Uterus (tissue), 4 donors: ENCODE measurements around the gene RNF130. TPM values are rescaled to one million over a fixed set of nuclear protein-coding genes. Genes with fewer than 3 reads are reported as not detected.

Source experiments
- DNase-seq, 2 donors: peaks; one replicate each; pipeline ENCODE4 v3.0.0-alpha.2; 2019 to 2020
- H3K27ac ChIP-seq, 2 donors: fragments of 200-600 bp; sonication (generic); 1 replicate in 1 of 2; 2 replicates in 1 of 2; pipeline ENCODE4 v1.5.1; 2016 to 2018
- H3K27me3 ChIP-seq, 2 donors: fragments of 200-600 bp; sonication (generic); one replicate each; pipeline ENCODE4 v1.5.1; 2018 to 2019; ENCODE audit warnings: control low read depth in 1 of 2
- H3K36me3 ChIP-seq, 2 donors: fragments of 200-600 bp; sonication (generic); one replicate each; pipeline ENCODE4 v1.5.1; 2019; ENCODE audit warnings: control low read depth in 1 of 2
- H3K4me1 ChIP-seq, 2 donors: fragments of 200-600 bp; sonication (generic); one replicate each; pipeline ENCODE4 v1.5.1; 2018 to 2019; ENCODE audit warnings: control low read depth in 1 of 2
- H3K4me3 ChIP-seq, 2 donors: fragments of 200-600 bp; sonication (generic); 1 replicate in 1 of 2; 2 replicates in 1 of 2; pipeline ENCODE4 v1.5.1; 2018 to 2019; ENCODE audit warnings: mild to moderate bottlenecking in 1 of 2
- H3K9me3 ChIP-seq, 2 donors: fragments of 200-600 bp; sonication (generic); one replicate each; pipeline ENCODE4 v1.5.1; 2019; ENCODE audit warnings: control low read depth in 1 of 2
- POLR2A ChIP-seq, 2 donors: fragments of 450-650 bp; IDR thresholded peaks; one replicate each; pipeline ENCODE4 v1.6.1; 2016; ENCODE audit warnings: antibody characterized with exemption in 2 of 2, mild to moderate bottlenecking in 1 of 2, moderate library complexity in 1 of 2
- intact Hi-C: fragments of 100-400 bp; cut with DNase I; formaldehyde crosslinking; loops from one replicate; pipeline ENCODE4 v1.15.1; 2023; ENCODE audit warnings: low total_unique reads
- microRNA counts, 2 donors: library from miRNA; unstranded; fragments of <30 nt; microRNA quantifications; one replicate each; lab custom pipeline; 2016 to 2017
- microRNA-seq: library from miRNA; unstranded; fragments of <30 nt; microRNA quantifications from one replicate; pipeline ENCODE4, GENCODE V29; 2016; ENCODE audit warnings: borderline microRNAs expressed, borderline replicate concordance
- small RNA-seq: library from RNA; depleted of rRNA; stranded (forward); fragments of <200 nt; gene quantifications from one replicate; pipeline ENCODE3, GENCODE V24; 2016
- total RNA-seq, 4 donors: library from RNA; depleted of rRNA in 3 of 4; stranded (reverse); fragments of >200 nt in 3 of 4; gene quantifications; one replicate each; pipeline versions ENCODE4 v1.1.0 to v1.2.4, GENCODE V29; 2014 to 2023
- TF ChIP-seq, protein P1 (sequence below), 4 experiments: fragments of 200-600 bp in 2 of 4; fragments of 450-650 bp in 2 of 4; sonication (generic) in 2 of 4; IDR thresholded peaks; one replicate each; pipeline ENCODE4 v1.5.1; 2016 to 2019; ENCODE audit warnings: antibody characterized with exemption in 4 of 4, mild to moderate bottlenecking in 2 of 4, moderate library complexity in 1 of 4
- donor health status: DM: yes; HTN: yes; CAD: no.

The RNF130 gene
- total RNA-seq, 4 donors from 2014 or later, result 53.8 to 119 (median 85.8) TPM

DNA sequence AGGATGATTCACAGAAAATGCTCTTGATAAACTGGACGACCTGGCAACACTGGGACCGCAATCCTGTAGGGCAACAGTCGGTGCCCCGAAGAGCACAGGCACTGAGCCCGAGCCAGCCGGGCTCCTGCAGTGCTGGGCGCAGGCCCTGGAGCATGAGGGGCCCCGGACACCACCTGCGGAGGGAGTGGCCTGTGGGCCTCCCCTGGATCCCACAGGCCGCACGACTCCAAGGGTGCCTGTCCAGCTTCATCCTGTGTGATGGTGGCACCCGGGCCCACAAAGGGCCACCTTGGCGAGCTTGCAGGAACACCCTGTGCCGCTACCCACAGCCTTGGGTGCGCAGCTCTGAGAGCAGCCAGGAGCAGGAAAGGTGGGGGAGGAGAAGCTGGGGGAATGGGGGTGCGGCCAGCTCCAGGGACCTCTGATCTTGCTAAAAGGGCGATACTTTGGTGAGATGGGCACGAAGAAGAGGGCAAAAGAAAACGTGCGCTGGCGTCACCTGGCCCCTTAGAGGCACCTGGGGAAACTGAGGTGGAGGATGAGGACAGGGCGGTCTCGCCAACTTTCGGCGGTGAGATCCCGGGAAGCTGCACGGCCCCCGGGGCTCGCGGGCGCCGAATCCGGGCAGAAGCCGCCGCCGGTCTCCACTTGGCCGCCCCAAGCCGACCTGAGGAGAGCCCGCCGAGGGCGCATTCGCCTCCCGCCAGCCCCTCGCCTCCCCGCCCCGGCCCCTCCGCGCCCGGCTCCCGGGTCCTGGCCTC, 164.6 kb downstream of the RNF130 start:
- TF ChIP-seq, protein P1, sequence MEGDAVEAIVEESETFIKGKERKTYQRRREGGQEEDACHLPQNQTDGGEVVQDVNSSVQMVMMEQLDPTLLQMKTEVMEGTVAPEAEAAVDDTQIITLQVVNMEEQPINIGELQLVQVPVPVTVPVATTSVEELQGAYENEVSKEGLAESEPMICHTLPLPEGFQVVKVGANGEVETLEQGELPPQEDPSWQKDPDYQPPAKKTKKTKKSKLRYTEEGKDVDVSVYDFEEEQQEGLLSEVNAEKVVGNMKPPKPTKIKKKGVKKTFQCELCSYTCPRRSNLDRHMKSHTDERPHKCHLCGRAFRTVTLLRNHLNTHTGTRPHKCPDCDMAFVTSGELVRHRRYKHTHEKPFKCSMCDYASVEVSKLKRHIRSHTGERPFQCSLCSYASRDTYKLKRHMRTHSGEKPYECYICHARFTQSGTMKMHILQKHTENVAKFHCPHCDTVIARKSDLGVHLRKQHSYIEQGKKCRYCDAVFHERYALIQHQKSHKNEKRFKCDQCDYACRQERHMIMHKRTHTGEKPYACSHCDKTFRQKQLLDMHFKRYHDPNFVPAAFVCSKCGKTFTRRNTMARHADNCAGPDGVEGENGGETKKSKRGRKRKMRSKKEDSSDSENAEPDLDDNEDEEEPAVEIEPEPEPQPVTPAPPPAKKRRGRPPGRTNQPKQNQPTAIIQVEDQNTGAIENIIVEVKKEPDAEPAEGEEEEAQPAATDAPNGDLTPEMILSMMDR (IDR thresholded peaks at IDR 0.05), result no peak
- Histone ChIP-seq H3K27me3 (no peaks in the 10 kb centered on the region), H3K4me1 (peaks cover 0 to 8% of the 10 kb centered on the region in 2 donors), H3K36me3 (no peaks in the 10 kb centered on the region), H3K9me3 (no peaks in the 10 kb centered on the region), H3K4me3 (peak overlapping the region; percentile 42 to 61), H3K27ac (peak overlapping the region; percentile 76 to 82)
- DNase-seq, result peak in 1 of 2 donors; percentile 33
- intact Hi-C loops, result no loop called here

DNA sequence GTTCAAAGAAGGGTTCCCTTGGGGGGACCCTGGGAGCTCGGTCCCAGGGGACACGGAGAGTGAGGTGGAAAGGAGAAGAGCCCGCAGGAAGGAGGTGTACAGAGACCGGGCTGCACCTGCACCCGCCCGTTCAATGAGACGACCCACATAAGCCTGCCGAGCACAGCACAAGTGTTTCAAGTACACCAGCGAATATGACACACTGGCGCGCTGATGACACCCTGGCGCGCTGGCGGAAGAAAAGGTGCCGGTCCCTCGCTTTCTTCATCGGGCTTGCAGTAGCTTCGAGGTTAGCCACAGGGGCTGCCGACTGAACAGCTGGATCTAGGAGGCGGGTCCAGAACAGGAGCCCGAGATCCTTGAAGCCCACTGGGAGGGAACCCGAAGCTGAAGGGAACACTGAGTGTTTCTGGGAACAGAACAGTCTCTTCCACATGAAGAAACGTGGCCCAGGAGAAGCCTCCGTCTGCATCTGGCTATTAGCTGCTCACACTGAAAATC, 165.2 kb downstream of the RNF130 start:
- Histone ChIP-seq H3K27ac (peak overlapping the region; percentile 76 to 82), H3K4me1 (peaks cover 0 to 8% of the 10 kb centered on the region in 2 donors), H3K4me3 (peak overlapping the region; percentile 42 to 61), H3K27me3 (no peaks in the 10 kb centered on the region), H3K36me3 (no peaks in the 10 kb centered on the region), H3K9me3 (no peaks in the 10 kb centered on the region)
- intact Hi-C loops, result no loop called here
- no peak for TF ChIP-seq POLR2A (IDR thresholded peaks at IDR 0.05)
- TF ChIP-seq, protein P1 (IDR thresholded peaks at IDR 0.05), result no peak
- DNase-seq, result no peak

DNA sequence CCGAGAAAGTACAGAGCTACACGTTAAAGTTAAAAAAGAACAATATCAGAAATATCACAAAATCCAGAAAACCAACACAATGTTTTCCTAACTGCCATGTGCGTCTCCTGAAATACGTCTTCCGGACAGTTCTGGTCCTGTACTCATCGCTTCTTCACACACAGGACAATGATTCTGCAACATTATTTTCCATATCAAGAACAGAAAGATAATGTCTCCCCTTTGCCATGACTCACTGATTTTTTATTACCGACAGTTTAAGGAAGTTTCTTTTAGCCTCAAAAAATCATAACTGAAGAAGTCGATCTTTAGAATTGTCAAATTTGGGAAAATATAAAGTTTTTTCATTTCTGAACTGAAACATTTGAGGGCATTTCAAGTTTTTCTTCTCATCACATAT, 166.4 kb downstream of the RNF130 start:
- DNase-seq, result no peak
- H3K4me3 ChIP-seq, result no peak overlapping the region
- TF ChIP-seq, protein P1 (IDR thresholded peaks at IDR 0.05), result no peak
- no peak for TF ChIP-seq POLR2A (IDR thresholded peaks at IDR 0.05)
- H3K27ac ChIP-seq, result no peak overlapping the region
- no peaks in the 10 kb centered on the region for H3K9me3 ChIP-seq
- intact Hi-C loops, result no loop called here
- no peaks in the 10 kb centered on the region for H3K36me3 ChIP-seq
- H3K4me1 ChIP-seq, result peaks cover 0 to 8% of the 10 kb centered on the region in 2 donors
- no peaks in the 10 kb centered on the region for H3K27me3 ChIP-seq

MicroRNAs within 50 kb of the gene (microRNA counts, 767-probe panel; counts per million panel counts)
- 4,324 to 4,849 counts per million in 2 donors for microRNA hsa-miR-340-5p (lab: Ali Mortazavi, UCI)

Small RNAs within 50 kb of the gene (microRNA-seq; reads per million reads assigned to microRNA genes)
- gene MIR340, result 31.9 reads per million, percentile 37 among the genes with 10 or more reads in this experiment

Small RNAs within 50 kb of the gene (small RNA-seq; reads per million reads assigned to genes)
- gene MIR340, result 17.1 reads per million, percentile 91 among the genes with 10 or more reads in this experiment

Other genes starting within 250 kb of the RNF130 start
- 100 to 1,000 TPM in 1 of 4 donors, 10 to 100 TPM in 3; 16.8 to 138 (median 61.6) TPM for gene MRNIP, start 212.9 kb downstream of the RNF130 start, total RNA-seq
- gene TBC1D9B, start 163.9 kb downstream of the RNF130 start, total RNA-seq, result 1,000 to 10,000 TPM in 1 of 4 donors, 100 to 1,000 TPM in 1, 10 to 100 TPM in 2; 58.8 to 2,513 (median 108) TPM
- gene RASGEF1C, start 137.5 kb upstream of the RNF130 start, total RNA-seq, result 1 to 10 TPM in 1 of 4 donors, not detected in 3; 1.2 TPM
- 10 to 100 TPM in 3 of 4 donors, 1 to 10 TPM in 1; 9.2 to 45.1 (median 33.3) TPM for gene MAPK9, start 220.3 kb upstream of the RNF130 start, total RNA-seq